GM19452 (cell line): ENCODE results near the gene PRR19.

Experiments used
- ATAC-seq: cut with Tn5 transposase; IDR thresholded peaks from one replicate; pipeline ENCODE4 v1.9.1; 2021; ENCODE audit not compliant: unreplicated experiment

PRR19 gene

DNA sequence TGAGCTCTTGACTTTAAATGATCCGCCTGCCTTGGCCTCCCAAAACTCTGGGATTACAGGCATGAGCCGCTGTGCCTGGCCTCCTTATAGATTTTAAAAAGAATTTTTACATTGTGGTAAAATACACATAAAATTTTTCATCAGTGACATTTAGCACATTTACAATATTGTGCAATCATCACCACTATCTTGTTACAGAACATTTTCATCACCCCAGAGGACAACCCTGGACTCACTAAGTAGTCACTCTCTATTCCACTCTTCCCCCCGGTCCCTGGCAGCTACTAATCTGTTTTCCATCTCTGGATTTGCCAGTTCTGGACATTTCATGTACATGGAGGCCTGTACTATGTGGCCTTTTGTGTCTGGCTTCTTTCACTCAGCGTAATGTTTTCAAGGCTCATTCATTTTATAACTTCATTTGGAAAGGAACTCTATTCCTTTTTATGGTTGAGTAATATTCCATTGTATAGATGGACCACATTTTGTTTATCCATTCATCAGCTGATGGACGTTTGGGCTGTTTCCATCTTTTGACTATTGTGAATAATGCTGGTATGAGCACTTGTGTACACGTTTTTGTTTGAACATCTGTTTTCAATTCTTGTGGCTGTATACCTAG, 43.4 kb downstream of the PRR19 start:
- no peak for ATAC-seq

- no peak for ATAC-seq
These were observed 46.3 kb downstream of the PRR19 start for GRCh38 chr19:42348211-42348610.

- ATAC-seq: no peak
These were observed 47.6 kb downstream of the PRR19 start for GRCh38 chr19:42349378-42350107.

DNA sequence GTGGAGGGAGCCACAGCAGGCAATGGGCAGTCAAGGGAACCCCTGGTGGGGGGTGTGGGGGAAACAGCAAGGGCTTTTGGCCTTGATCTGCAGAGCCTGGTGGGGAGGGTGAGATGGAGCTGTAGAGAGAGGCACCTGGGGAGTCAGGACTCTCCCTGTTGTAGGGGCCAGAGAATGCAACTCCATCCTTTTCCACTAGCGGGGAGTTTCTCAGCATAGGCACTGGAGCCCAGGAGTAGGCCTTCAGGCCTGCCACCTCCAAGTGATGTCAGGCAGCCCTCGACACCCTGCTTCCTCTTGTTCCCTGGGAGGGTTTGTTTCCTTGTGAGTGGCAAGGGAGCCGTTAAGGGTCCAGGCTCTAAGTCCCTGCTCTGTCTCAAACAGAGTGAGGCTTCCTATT, 48.5 kb downstream of the PRR19 start:
- no peak for ATAC-seq

GRCh38 chr19:42351079-42351735, 49.3 kb downstream of the PRR19 start:
- ATAC-seq: no peak

GRCh38 chr19:42352301-42353259, 50.6 kb downstream of the PRR19 start:
- no peak for ATAC-seq

DNA sequence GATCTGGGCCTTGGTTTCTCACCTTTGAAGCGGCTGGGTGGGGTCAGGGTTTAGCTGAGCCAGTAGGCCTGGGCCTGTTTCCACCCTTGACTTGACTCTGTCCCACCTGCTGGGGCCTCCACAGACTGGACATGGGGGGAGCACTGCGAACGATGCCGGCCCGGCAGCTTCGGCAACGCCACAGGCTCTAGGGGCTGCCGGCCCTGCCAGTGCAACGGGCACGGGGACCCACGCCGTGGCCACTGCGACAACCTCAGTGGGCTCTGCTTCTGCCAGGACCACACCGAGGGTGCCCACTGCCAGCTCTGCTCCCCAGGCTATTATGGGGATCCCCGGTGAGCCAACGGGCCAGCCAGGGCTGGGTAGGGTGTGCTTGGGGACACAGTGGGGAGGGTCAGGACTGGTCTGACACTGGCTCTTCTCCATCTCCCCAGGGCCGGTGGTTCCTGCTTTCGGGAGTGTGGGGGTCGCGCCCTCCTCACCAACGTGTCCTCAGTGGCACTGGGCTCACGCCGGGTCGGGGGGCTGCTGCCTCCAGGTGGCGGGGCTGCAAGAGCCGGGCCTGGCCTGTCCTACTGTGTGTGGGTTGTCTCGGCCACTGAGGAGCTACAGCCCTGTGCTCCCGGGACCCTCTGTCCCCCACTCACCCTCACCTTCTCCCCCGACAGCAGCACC, 51.5 kb downstream of the PRR19 start:
- ATAC-seq: no peak

GRCh38 chr19:42355896-42356295, 54.0 kb downstream of the PRR19 start:
- no peak for ATAC-seq

- ATAC-seq: no peak
These were observed 54.8 kb downstream of the PRR19 start for GRCh38 chr19:42356686-42357085.

GRCh38 chr19:42357290-42357689, 55.4 kb downstream of the PRR19 start:
- ATAC-seq: no peak
